ENCODE data around the gene DAB2.
"Not testable (repeated sequence)": the region's sequence is repeated elsewhere in the genome, so short reads cannot be mapped to it uniquely, and the experiment has no call there.

DAB2 gene

DNA sequence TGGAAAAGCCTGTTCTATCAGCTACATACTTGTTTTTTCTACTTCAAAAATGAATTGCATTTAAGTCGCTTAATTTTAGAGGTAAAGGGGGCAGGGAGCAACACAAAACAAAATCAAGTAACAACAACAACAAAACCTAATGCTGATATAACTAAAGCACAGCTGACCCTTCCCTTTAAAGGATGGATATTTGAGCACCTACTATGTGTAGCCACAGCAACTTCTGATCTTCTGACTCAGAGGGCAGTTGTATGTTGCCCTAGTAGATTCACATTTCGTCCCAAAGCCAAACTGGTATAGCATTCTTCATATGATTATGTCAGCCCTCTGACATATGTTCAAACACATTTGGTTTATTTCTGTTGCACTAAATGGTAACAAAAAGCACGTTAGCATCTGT lies 6.8 kb downstream of the DAB2 start:
- no peak for DNase-seq

DNA sequence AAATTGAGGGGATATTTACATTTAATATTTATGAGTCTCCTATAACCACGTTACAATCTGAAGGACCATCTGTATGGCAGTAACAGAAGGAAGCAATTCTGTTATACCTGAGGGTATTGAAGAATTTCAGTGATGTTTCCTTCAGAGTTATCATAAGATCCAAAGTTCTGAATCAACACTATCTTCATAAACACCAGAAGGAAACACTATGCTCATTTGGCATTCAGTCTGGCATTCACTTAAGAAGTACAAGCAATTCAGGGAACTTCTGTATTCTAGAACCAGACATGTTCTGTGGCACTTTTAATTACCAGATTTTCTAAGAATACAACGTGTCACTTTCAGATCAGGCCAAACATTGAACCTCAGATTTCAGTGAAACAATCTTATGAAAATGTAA lies 9.6 kb downstream of the DAB2 start:
- no peak for DNase-seq

DNA sequence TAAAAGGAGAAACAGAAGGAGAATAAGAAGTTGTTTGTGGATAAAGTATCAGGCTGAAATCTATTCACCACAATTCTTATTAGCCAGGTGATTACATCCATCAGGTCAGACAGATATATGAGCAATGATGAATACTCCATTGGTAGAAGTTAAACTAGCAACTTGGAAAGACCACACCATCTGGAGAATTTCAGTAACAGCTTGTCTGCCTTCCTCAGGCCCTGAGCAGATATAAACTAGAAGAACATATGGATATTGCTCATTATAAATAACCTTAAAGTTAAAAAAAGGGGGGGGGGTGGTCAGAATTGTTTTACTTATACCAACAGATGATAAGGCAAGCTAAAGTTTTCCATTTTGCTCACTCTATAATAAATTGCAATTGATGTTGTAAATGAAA lies 10.4 kb downstream of the DAB2 start:
- DNase-seq = no peak

DNA sequence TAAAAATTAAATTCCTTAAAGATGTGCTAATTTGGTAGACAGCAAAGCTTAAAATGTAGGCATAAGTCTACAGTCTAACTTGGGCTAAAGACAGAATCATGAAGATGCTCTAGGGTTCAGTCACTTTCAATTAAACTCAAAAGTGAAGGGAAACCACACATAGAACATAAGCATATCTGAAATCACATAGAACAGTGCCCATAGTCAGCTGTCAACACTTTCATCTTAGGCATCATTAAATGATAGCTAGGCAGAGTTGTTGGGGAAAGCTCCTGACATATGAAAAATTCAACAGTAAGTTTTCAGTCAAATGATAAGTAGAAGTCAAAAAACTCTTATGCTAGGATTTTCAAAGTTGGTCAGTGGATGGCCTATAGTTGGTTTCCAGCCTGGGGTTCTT lies 11.0 kb downstream of the DAB2 start:
- DNase-seq = no peak

DNA sequence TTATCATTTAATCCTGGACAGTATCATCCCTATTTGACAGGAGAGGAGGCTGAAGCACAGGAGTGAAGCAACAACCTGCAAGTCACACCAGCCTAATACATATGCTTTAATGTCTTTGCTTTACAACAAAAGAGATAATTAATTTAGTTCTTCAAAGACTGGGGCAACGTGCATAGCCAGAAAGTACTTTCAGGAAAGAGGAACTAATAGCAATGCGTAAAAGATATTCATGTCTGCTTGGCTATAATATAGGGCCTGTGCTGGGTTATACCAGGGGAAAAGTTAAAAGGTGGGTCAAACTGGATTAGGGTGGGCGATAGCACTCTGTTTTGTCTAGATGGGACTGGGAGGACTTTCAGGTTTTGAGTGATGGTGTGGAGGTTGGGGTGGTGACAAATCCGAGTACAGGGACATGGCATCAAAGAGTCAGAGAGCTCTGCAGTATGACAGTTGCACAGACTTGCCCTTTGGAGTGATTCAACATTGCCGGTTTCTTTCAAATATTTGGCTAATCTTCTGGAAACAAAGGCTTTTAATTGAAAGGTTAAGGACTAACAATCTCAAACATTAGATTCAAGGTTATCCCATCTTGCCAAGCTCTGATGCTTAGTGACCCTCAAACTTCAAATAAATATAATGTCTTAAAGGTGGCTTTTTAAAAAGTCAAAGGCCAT lies 11.9 kb downstream of the DAB2 start:
- peak; percentile 15 for DNase-seq

DNA sequence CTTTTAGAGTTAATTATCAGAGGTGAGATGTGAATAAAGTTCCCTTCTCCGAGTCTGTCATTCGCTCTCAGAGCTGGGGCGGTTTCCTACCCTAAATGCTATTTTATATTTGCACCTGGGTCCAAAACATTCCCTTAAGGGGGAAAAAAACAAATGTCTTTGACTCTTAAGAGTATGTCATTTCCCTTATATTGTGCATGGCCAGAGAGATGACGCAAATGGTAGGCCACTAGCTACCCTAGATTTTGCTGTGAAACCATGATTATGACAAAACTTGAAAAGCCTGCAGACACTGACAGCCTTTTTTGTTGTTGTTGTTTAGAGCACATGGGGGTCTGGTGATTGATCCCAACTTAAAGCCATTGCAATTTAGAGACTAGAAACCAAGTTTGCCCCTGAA lies 12.8 kb downstream of the DAB2 start:
- DNase-seq = no peak

DNA sequence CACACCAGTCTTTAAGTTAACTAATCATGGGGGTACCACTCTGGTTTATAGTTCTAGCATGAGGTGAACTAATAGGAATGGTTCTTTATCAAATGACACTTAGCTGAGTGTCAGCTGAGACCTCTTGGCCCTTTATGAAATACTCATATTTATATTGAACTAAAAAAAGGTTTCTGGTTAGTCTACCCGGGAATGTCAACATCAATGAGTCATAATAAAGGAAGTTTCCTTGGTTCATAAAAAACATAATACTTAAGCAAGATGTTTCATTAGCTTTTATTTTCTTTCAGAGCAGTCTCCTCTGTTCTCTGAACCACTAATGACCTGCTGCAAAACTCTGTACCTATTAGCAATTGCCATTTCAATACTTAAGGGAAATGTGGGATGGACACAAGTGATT lies 13.7 kb downstream of the DAB2 start:
- DNase-seq = no peak

DNA sequence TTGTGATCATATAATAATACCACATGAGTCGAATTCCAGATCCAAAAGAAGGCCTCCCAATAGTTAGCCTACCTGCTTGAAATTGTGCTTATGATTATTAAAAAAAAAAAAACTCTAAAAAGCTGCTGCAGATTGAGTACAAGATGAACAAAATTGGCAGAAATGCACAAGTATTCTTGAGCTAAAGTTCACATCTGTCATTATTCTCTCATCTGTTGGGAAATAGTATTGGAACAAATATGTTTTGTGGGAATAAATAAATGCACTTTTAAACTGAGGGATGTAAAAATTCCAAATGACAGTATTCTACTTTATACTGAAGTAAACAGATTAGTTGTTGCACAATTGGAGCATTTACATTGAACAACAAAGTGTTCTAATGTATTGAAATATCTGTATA lies 15.7 kb downstream of the DAB2 start:
- no peak for DNase-seq

DNA sequence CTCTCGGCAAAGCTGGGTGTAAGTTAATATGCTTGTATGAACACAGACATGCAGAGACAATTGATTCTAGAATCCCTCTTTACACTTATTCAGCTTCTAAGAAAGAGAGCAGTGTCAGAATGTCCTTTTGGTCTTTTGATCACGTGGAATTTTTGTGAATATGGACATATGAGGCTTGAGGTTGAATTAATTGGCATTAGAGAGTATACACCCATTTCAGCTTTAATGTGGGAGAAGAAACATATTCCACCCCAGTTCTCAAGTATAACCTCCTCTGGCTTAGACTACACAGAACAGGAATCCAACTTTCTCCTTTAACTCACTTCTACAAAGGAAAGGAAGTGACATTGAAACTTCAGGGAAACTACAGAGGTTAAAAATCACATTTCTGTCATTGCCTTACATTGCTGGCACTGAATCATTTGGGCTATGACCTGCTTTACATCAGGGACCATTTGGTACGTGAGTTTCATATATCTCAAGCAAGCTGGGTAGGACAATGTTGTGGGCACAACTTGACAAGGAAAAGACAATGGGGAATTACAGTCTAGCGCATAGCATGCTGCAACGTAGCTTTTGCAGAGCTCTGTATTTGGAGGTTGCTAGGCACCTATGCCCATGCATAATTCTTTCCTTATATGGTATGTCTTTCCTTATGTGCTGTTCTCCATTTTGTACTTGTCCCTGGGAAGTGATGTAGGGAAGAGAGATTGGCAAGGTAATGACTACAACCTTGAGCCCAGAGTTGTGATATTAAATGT lies 19.5 kb downstream of the DAB2 start:
- DNase-seq = no peak

DNA sequence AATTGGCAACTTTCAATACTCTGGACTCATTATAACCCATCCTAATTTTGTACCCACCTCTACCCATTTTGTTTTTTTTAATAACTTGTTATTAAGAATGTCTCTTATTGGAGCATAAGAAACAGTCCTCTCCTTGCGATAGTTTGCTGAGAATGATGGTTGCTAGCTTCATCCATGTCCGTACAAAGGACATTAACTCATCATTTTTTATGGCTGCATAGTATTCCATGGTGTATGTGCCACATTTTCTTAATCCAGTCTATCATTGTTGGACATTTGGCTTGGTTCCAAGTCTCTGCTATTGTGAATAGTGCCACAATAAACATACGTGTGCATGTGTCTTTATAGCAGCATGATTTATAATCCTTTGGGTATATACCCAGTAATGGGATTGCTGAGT lies 21.0 kb downstream of the DAB2 start:
- not testable (repeated sequence) for DNase-seq

DNA sequence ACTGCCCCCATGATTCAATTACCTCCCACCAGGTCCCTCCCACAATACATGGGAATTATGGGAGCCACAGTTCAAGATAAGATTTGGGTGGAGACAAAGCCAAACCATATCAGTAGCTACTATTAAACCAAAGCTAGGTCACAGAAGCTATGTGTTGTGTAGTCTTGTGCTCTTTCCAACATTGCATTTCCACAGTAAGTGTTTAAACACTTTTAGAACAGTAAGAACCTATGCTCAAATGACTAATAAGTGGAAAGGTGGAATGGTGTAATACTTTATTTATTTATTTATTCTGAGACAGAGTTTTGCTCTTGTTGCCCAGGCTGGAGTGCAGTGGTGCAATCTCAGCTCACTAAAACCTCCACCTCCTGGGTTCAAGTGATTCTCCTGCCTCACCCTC lies 22.6 kb downstream of the DAB2 start:
- not testable (repeated sequence) for DNase-seq

DNA sequence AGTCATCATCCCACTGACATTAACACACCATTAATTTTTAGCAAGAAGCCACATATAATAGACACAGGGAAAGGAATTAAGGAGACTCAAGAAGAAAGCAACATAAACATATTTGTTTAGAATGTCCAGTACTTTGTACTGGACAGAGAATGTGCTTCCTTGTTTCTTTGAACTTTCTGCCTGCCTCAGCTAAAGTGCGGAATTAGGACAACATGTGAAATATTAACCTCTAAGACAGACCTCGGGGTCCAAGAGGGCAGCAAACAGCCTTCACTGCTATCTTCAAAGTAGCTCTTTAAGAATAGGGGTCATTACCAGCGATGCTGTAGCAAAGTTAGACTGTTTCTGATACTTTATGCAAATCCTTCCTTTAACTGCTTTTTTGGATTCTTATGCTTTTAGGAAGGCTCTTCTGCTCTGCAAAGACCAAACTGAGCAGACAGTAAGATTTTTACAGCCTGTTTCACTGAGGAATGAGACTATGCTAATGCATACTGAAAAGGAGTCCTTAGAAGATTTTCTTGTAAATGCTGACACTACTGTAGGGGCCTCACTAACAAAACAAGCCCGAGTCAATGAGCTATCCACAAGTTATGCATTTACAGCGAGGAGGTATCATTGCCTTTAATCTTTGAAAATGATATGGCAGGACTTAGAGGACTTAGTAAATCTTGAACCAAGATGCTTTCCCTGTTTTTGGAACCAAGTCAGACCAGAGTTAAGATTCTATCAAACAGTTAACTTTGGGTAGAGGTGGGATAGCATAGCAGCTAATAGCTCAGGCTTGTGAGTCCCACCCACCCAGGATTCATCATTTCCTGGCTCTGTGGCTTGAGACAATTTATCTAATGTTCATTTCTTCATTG lies 23.8 kb downstream of the DAB2 start:
- no peak for DNase-seq

DNA sequence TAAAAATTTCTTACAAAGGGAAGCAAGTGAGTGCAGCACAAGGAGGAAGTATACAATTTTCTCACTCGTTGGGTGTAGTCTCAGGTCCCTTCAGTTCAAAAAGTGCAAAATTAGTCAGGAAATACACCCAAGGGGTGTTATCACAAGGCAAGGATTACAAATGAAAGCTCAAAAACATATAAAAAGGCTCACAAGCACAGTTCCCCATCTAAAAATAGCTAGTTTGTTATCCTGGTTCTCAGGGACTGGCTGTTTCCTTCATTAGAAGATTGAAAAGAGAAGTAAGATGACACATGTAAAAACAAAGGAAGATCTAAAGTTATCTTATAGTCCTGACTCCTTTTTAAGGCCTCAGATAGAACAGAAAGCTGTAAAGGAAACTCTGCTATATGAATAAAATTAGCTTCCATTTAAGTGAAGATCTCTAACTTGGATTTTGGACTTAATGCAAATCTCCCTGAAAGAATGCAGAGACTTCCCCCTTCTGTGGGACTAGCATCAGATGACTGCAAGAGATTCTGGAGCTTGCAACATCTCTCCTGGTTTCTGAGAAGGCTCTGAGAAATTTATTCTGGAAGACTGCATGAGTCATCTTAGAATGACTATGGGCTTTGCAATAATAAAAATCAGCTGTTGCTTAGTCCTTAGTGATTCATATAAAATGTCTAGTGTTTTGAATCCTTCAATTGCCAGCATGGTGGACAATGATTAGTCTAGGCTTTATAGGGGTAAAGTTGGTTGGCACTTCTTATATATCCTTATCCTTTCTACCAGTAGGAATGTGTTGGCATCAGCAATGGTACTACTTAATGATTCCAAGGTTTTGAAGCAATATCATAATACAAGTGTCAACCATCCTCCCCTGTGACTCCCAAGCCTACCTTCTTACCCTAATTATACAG lies 25.4 kb downstream of the DAB2 start:
- peak; percentile 67 for DNase-seq

DNA sequence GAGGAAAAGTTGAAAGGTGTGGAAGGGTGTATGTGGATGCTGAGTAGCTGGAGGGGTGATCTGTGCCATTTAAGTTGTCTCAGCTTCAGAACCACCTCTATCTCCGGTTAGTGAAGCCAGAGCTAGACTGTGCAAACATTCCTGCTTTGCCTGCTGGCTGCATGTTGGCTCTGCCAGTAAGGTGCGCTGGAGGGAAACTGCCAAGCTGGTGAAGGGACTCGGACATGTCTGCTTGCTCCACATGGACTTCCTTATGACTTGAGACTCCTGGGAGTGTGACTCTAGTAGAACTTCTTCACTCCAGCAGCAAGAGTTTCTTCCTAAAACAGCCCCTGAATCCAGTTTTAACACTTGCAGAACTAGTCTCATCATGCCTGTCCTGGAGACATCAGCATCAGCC lies 27.9 kb downstream of the DAB2 start:
- DNase-seq = no peak

DNA sequence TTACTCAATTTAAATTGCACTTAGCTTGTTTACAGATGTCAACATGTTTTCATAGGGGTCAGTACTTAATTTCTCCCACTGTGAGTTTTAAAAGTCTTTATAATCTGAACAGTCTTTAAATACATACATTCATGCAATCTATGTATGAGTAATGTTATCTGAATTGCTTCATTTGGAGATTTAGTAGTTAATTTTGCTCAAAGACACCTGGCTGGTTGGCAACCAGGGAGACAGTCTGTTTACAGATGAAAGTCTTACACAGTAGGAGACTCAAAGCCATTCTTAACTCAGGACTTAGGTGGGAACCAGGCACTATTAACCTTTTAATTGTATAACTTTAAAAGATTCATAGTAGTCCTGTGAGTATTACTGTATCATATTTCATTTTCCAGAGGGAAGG lies 29.3 kb downstream of the DAB2 start:
- no peak for DNase-seq

DNA sequence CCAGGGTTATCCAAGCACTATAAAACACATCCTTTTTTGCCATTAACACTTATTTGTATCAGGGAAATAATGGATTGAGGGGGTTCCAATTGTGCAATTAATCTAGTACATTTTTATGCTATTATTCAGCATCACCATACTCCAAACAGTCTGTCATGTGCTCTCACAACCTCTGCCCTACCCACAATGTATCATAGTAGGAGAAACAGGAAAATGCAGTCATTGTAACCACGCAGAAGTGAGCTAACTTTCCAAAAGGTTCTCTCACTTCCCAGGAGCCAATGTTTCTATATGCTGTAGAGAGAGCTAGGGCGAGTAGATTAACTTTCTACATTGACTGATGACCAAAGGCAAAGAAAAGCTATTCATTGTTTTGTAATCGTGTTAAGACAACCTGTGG lies 29.8 kb downstream of the DAB2 start:
- no peak for DNase-seq

DNA sequence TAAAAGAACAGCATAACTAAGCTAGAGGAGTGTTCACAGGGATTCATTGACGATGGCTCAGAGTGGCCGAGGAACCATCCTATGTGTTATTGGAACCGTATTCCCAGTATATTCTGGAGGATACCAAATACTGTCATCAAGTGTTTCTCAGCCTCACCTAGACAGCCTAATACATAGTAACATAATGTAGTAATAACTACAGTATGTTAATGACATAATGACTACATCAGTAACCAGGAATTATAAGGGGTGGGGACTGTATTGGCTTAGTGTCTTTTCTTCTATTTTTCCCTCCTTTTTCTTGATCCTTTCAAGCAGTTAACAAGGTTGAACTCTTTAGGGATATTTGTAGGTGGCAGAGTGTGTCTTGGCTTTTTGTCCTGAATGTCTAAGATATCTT lies 33.8 kb downstream of the DAB2 start:
- DNase-seq = no peak

DNA sequence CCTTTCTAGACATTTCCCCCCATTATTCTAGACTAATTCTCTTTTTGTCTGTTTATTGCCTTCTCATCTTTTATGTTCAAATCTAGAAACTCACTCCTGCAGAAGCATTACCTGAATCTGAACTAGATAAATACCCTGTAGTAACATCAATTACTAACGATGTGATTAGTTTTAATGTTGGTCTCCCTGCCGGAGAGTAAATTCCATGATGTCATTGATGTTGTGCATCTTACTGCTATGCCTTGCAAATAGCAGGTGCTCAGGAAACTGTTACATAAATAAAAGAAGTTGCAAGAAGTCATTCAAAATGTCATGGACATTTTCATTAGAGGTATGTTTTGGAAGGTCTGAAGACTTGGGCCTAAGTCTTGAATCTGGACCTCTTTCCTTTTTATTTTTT lies 37.5 kb downstream of the DAB2 start:
- DNase-seq = no peak

DNA sequence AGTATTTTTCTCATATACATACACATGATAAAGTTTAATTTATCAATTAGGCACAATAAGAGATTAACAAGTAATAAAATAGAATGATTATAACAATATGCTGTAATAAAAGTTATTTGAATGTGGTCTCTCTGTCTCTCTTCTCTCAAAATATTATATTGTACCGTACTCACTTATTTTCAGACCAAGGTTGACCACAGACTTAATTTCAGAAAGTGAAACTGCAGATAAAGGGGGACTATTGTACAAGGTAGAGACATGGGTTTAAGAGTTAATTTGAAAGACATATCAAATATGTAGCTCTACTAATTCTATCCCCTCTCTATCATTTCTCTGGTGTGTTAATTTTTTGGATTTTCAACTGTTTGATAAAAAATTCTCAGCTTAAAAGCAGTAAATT lies 40.5 kb downstream of the DAB2 start:
- no peak for DNase-seq

DNA sequence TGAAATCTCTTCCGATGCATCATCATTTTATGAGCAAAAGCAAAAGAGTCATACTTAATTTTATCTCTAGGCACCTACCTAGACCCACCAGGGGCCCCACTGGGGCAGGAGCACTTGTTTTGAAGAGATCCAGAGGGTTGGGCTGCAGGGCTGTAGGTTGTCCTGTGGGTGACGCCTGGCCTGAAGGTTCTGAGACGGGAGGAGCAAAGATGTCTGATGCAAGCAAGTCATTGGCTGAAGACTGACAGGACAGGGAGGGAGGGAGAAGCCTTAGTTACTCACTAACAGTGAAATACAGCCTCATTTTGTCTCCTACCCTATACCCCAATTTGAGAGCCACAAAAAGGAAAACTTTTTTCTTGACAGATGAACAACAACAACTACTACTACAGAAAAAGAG lies 43.4 kb downstream of the DAB2 start:
- DNase-seq = no peak

DNA sequence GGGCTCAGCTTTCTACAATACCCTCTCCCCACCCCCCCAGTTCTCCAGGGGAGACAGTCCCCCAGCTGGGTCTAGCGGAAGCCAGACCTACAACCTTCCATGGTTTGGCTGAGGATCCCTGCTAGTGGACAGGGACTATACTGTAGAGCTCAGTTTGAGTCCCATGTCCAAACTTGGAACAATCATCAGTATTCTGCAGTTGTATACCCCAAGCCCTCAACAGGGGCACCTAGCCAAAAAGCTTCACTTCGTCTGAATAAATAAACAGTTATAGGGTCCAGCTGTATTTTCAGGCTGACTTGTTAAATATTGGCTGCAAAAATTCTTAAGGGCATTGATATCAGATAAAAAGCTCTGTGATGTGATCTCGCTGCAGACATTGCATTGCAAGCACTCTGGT lies 45.1 kb downstream of the DAB2 start:
- no peak for DNase-seq

DNA sequence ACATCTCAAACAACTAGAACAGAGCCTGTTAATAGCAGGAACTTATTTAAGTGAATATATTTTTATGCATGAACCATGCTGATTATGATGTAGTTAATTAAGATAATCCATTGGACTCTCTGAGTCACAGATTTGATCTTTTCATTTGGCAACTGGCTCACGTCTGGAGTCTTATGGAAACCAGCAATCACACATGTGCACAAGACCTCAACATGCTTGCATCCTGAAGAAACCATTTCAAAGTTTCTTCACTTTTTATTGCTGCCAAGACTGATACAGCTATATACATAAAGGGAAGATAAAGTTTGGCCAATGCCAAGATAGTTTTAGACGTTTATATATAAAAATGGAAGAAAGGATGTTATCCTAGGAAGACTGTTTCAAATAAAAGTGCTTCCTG lies 47.2 kb downstream of the DAB2 start:
- DNase-seq = no peak

DNA sequence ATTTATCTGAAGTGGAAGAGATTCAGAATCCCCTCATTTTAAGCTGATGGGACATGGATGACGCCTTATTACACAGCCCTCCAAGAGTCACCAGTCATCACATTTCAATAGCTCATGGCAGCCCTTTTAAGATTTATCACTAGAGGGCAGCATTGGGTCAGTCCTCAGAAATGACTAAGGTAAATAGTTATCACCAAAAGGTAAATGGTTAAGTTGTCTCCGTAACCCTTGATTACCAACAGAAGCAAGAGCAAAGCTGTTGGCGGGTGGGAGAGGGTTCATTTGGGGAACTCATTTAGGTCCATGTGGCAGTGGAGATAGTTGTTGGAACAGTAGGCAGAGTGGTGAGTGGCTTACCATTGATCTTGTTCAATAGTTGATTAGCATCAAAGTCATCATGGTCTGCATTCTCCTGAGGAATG lies 48.5 kb downstream of the DAB2 start:
- DNase-seq = peak; percentile 83
